CD14-positive monocyte (primary cell): ENCODE measurements around the gene GRK5. TPM values are rescaled to one million over a fixed set of nuclear protein-coding genes. Genes with fewer than 3 reads are reported as not detected.
A peak's percentile ranks its signal among the peaks of the same experiment; 100 is the strongest.

ENCODE experiments used
- DNase-seq, 3 donors: peaks; one replicate each; pipeline ENCODE4 v3.0.0-alpha.2; 2011 to 2022
- H2AFZ ChIP-seq: 2 replicates; pipeline ENCODE4 v1.6.0; 2012; ENCODE audit warnings: mild to moderate bottlenecking, low read depth, low read length, inconsistent platforms; ENCODE audit not compliant: insufficient read depth, poor library complexity, severe bottlenecking
- H3K27ac ChIP-seq, 2 donors: 1 replicate in 1 of 2; 2 replicates in 1 of 2; pipeline ENCODE4 v1.5.1; 2012 to 2013; ENCODE audit warnings: low read length in 2 of 2, control low read depth in 1 of 2, inconsistent platforms in 1 of 2, low read depth in 1 of 2, mild to moderate bottlenecking in 1 of 2
- H3K27me3 ChIP-seq, 2 donors: one replicate each; pipeline versions ENCODE4 v1.6.0 to v1.6.1; 2011 to 2013; ENCODE audit warnings: low read length in 2 of 2; ENCODE audit not compliant: control insufficient read depth in 2 of 2, insufficient read depth in 2 of 2
- H3K36me3 ChIP-seq, 2 donors: replicated peaks in 1 of 2; 1 replicate in 1 of 2; 2 replicates in 1 of 2; pipeline versions ENCODE4 v1.5.1 to v1.6.1; 2012 to 2013; ENCODE audit warnings: low read length in 2 of 2, control low read depth in 1 of 2, inconsistent platforms in 1 of 2, mild to moderate bottlenecking in 1 of 2; ENCODE audit not compliant: insufficient read depth in 2 of 2, control insufficient read depth in 1 of 2
- H3K4me1 ChIP-seq, 2 donors: 1 replicate in 1 of 2; 2 replicates in 1 of 2; pipeline versions ENCODE4 v1.5.1 to v1.6.1; 2012 to 2013; ENCODE audit warnings: low read length in 2 of 2, control low read depth in 1 of 2, inconsistent platforms in 1 of 2, mild to moderate bottlenecking in 1 of 2, moderate library complexity in 1 of 2; ENCODE audit not compliant: insufficient read depth in 2 of 2, control insufficient read depth in 1 of 2
- H3K4me2 ChIP-seq: replicated peaks from 2 replicates; pipeline ENCODE3; 2012; ENCODE audit warnings: low read length, moderate library complexity, mild to moderate bottlenecking; ENCODE audit not compliant: poor library complexity, severe bottlenecking; ENCODE audit errors: extremely low read depth
- H3K4me3 ChIP-seq, 3 experiments: fragments of 200-600 bp in 1 of 3; sonication (generic) in 1 of 3; replicated peaks in 1 of 3; 1 replicate in 2 of 3; 2 replicates in 1 of 3; pipeline ENCODE4 v1.5.1; 2011 to 2013; ENCODE audit warnings: low read length in 3 of 3, mild to moderate bottlenecking in 3 of 3, control low read depth in 2 of 3, low read depth in 2 of 3, inconsistent platforms in 1 of 3, moderate library complexity in 1 of 3
- H3K79me2 ChIP-seq: 2 replicates; pipeline ENCODE4 v1.6.0; 2012; ENCODE audit warnings: mild to moderate bottlenecking, control low read depth, inconsistent platforms, low read length, moderate library complexity; ENCODE audit not compliant: insufficient read depth
- H3K9ac ChIP-seq: 2 replicates; pipeline ENCODE4 v1.6.0; 2017; ENCODE audit warnings: low read length, mild to moderate bottlenecking; ENCODE audit not compliant: insufficient read depth, poor library complexity, severe bottlenecking
- H3K9me3 ChIP-seq, 2 donors: replicated peaks in 1 of 2; 1 replicate in 1 of 2; 2 replicates in 1 of 2; pipeline versions ENCODE4 v1.5.1 to v1.6.1; 2012 to 2013; ENCODE audit warnings: low read length in 2 of 2, control low read depth in 1 of 2; ENCODE audit not compliant: control insufficient read depth in 1 of 2, insufficient read depth in 1 of 2
- H4K20me1 ChIP-seq: 2 replicates; pipeline ENCODE4 v1.6.0; 2012; ENCODE audit warnings: mild to moderate bottlenecking, low read length, control low read depth, moderate library complexity; ENCODE audit not compliant: insufficient read depth
- H3K27ac Mint-ChIP-seq, 7 donors: one replicate each; pipeline ENCODE4 v1.8.0; 2020; ENCODE audit warnings: mild to moderate bottlenecking in 7 of 7, mixed read lengths in 7 of 7, moderate library complexity in 6 of 7, inconsistent platforms in 2 of 7
- H3K27me3 Mint-ChIP-seq, 3 donors: one replicate each; pipeline ENCODE4 v1.8.0; 2021 to 2022; ENCODE audit warnings: low read depth in 3 of 3, mild to moderate bottlenecking in 3 of 3, mixed read lengths in 3 of 3, moderate library complexity in 3 of 3, inconsistent platforms in 1 of 3
- H3K36me3 Mint-ChIP-seq, 2 donors: one replicate each; pipeline ENCODE4 v1.8.0; 2020; ENCODE audit warnings: mixed read lengths in 2 of 2, inconsistent platforms in 1 of 2, mild to moderate bottlenecking in 1 of 2
- H3K4me1 Mint-ChIP-seq: one replicate; pipeline ENCODE4 v1.8.0; 2020; ENCODE audit warnings: mild to moderate bottlenecking, mixed read lengths
- H3K4me3 Mint-ChIP-seq, 2 donors: one replicate each; pipeline ENCODE4 v1.8.0; 2020; ENCODE audit warnings: mild to moderate bottlenecking in 2 of 2, mixed read lengths in 2 of 2, moderate library complexity in 1 of 2
- H3K9me3 Mint-ChIP-seq, 7 donors: one replicate each; pipeline ENCODE4 v1.8.0; 2020 to 2022; ENCODE audit warnings: mixed read lengths in 7 of 7, mild to moderate bottlenecking in 6 of 7, moderate library complexity in 6 of 7, inconsistent platforms in 2 of 7
- WGBS: methylation state at CpG from one replicate; pipeline ENCODE4 v1.1.5; 2013; ENCODE audit warnings: missing lambda C conversion rate; ENCODE audit not compliant: insufficient coverage; 5-methylcytosine and 5-hydroxymethylcytosine counted together
- intact Hi-C, 2 donors: fragments of 100-400 bp; cut with micrococcal nuclease; formaldehyde crosslinking; loops; one replicate each; pipeline versions ENCODE4 v1.15.0 to v1.15.1; 2023
- polyA plus RNA-seq, 3 donors: library from polyadenylated mRNA; depleted of rRNA in 1 of 3; unstranded in 2 of 3; stranded (reverse) in 1 of 3; fragments of 300-500 nt in 2 of 3; fragments of >200 nt in 1 of 3; fragmentation: Illumina TruSeq in 2 of 3; gene quantifications; 1 replicate in 2 of 3; 2 replicates in 1 of 3; pipeline ENCODE4 v1.2.3, GENCODE V29; 2012 to 2021
- TF ChIP-seq, protein P1 (sequence below): fragments of 200-600 bp; IDR thresholded peaks from one replicate; pipeline ENCODE4 v1.8.0; 2022; ENCODE audit warnings: antibody characterized with exemption, mild to moderate bottlenecking

GRK5 gene
- polyA plus RNA-seq, 3 donors: 1.2 to 6.5 (median 2.8) TPM

DNA sequence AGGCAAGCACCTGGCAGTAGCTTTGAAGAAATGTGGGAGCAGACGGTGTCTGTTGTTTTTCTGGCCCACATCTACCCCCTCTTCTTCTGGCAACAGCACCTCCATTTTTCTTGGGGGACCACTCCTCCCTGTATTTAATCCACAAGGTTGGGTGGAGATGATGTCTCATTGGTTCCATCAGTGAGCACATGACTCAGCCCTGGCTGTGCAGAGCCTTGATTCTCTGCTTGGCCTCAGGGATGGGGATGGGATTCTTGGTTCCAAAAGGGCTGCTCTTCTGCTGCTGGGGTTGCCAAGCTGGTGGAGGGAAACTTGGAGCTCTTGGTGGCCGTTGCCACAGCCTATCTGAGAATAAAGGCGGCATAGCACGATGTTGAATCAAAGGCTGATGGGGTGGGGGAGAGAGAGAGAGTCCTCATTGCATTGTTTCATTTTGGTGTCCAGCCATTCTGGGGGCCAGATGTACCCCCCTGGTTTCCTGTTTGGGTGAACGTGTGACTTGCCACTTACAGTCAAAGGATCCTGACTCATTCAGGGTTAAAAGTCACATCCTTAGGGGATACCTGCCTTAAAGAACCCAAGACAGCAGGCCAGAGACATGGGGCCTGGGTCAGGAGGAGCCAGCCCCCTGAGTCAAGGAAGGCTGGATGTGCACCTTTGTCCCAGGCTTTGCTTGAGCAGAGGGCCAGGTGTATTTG is 25.9 kb downstream of the GRK5 start:
- peaks cover 0 to 12% (median 2%) of the 10 kb centered on the region in 7 donors for H3K9me3 Mint-ChIP-seq
- no peak for DNase-seq
- no peak overlapping the region for H3K9ac ChIP-seq
- H4K20me1 ChIP-seq: peaks cover 18% of the 10 kb centered on the region
- peaks cover 13% of the 10 kb centered on the region for H3K4me1 Mint-ChIP-seq
- peaks cover 3 to 9% (median 6%) of the 10 kb centered on the region in 3 donors for H3K27me3 Mint-ChIP-seq
- 75% methylated on average over 4 of the region's 5 CpGs for WGBS
- intact Hi-C loops: no loop called here
- H3K27me3 ChIP-seq: no peaks in the 10 kb centered on the region
- no peak overlapping the region for H3K4me2 ChIP-seq
- no peak overlapping the region for H3K4me3 Mint-ChIP-seq
- no peaks in the 10 kb centered on the region for H3K36me3 ChIP-seq
- H3K27ac Mint-ChIP-seq: peak overlapping the region in 2 of 7 donors; percentile 28 to 29
- H3K9me3 ChIP-seq: no peaks in the 10 kb centered on the region
- H3K79me2 ChIP-seq: no peaks in the 10 kb centered on the region
- H3K4me3 ChIP-seq: no peak overlapping the region
- H3K4me1 ChIP-seq: no peaks in the 10 kb centered on the region
- no peak overlapping the region for H2AFZ ChIP-seq
- TF ChIP-seq, protein P1, sequence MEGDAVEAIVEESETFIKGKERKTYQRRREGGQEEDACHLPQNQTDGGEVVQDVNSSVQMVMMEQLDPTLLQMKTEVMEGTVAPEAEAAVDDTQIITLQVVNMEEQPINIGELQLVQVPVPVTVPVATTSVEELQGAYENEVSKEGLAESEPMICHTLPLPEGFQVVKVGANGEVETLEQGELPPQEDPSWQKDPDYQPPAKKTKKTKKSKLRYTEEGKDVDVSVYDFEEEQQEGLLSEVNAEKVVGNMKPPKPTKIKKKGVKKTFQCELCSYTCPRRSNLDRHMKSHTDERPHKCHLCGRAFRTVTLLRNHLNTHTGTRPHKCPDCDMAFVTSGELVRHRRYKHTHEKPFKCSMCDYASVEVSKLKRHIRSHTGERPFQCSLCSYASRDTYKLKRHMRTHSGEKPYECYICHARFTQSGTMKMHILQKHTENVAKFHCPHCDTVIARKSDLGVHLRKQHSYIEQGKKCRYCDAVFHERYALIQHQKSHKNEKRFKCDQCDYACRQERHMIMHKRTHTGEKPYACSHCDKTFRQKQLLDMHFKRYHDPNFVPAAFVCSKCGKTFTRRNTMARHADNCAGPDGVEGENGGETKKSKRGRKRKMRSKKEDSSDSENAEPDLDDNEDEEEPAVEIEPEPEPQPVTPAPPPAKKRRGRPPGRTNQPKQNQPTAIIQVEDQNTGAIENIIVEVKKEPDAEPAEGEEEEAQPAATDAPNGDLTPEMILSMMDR: no peak
- H3K36me3 Mint-ChIP-seq: no peaks in the 10 kb centered on the region
- H3K27ac ChIP-seq: no peak overlapping the region

DNA sequence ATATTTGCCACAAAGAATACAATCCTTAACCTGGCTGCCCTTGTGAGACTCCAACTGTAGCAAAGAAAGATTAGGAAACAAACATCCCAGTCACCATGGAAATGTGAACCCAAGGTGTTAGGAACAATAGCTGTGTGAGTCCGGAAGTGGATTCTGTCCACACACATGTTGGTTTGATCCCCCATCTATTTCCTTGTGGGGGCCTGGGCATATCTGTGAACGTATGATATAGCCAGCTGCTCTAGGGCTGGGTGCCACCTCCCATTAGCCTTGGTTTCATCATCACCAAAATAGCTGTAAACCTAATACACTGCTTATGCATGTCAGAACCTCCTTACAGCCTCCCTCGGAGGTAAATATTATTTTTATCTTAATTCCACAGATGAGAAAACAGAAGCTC is 26.4 kb downstream of the GRK5 start:
- TF ChIP-seq, protein P1: no peak
- intact Hi-C loops: no loop called here
- Mint-ChIP-seq H3K4me3 (no peak overlapping the region), H3K9me3 (peaks cover 0 to 12% (median 2%) of the 10 kb centered on the region in 7 donors), H3K4me1 (peaks cover 13% of the 10 kb centered on the region), H3K36me3 (no peaks in the 10 kb centered on the region), H3K27me3 (peaks cover 3 to 6% (median 3%) of the 10 kb centered on the region in 3 donors), H3K27ac (no peak overlapping the region)
- H3K79me2 ChIP-seq: no peaks in the 10 kb centered on the region
- no peak overlapping the region for H3K27ac ChIP-seq
- DNase-seq: no peak
- no peaks in the 10 kb centered on the region for H3K9me3 ChIP-seq
- H3K4me3 ChIP-seq: no peak overlapping the region
- 83% methylated on average over 2 of the region's 3 CpGs for WGBS
- no peak overlapping the region for H3K9ac ChIP-seq
- H3K27me3 ChIP-seq: no peaks in the 10 kb centered on the region
- no peaks in the 10 kb centered on the region for H3K4me1 ChIP-seq
- H3K4me2 ChIP-seq: no peak overlapping the region
- peaks cover 18% of the 10 kb centered on the region for H4K20me1 ChIP-seq
- H2AFZ ChIP-seq: no peak overlapping the region
- H3K36me3 ChIP-seq: no peaks in the 10 kb centered on the region
